Measurements from ENCODE around the gene SPOCK2. TPM values are rescaled to one million over a fixed set of nuclear protein-coding genes. Genes with fewer than 3 reads are reported as not detected.

The SPOCK2 gene
- polyA plus RNA-seq, 1 donor from 2014 or later = 5.6 TPM

GRCh38 chr10:72015841-72016240 lies 72.5 kb downstream of the SPOCK2 start:
- Histone ChIP-seq H3K27ac (ENCODE audit: low read length) (no peak overlapping the region), H3K9me2 (ENCODE audit: insufficient read depth, low read length) (no peaks in the 10 kb centered on the region), H3K4me3 (ENCODE audit: low read length) (no peak overlapping the region), H2AFZ (ENCODE audit: low read depth, low read length) (no peak overlapping the region), H3K4me2 (ENCODE audit: low read length) (no peak overlapping the region), H3K9me3 (ENCODE audit: low read length) (no peaks in the 10 kb centered on the region), H3K9ac (ENCODE audit: low read length) (no peak overlapping the region), H3K27me3 (ENCODE audit: insufficient read depth, low read depth, low read length) (no peaks in the 10 kb centered on the region), H3K79me2 (replicated peaks; ENCODE audit: insufficient read depth, low read length) (no peaks in the 10 kb centered on the region), H3F3A (ENCODE audit: insufficient read depth, low read length, poor library complexity, severe bottlenecking) (no peaks in the 10 kb centered on the region), H4K20me1 (ENCODE audit: insufficient read depth) (no peaks in the 10 kb centered on the region), H3K36me3 (ENCODE audit: insufficient read depth, low read length) (no peaks in the 10 kb centered on the region)
- TF ChIP-seq POLR2AphosphoS5 (IDR thresholded peaks at IDR 0.05) (no peak), MXI1 (conservative IDR thresholded peaks at IDR 0.05; ENCODE audit: poor library complexity, severe bottlenecking) (no peak), TAF1 (IDR thresholded peaks at IDR 0.05; ENCODE audit: low read depth) (no peak), SMC3 (conservative IDR thresholded peaks at IDR 0.05; ENCODE audit: poor library complexity) (no peak), EP300 (conservative IDR thresholded peaks at IDR 0.05; ENCODE audit: poor library complexity, severe bottlenecking) (no peak), RAD21 (conservative IDR thresholded peaks at IDR 0.05) (no peak), EZH2 (IDR thresholded peaks at IDR 0.05; ENCODE audit: borderline replicate concordance, insufficient read depth, low read length, poor library complexity, severe bottlenecking) (no peak), REST (IDR thresholded peaks at IDR 0.05; ENCODE audit: borderline replicate concordance) (no peak)
- TF ChIP-seq, protein P1, sequence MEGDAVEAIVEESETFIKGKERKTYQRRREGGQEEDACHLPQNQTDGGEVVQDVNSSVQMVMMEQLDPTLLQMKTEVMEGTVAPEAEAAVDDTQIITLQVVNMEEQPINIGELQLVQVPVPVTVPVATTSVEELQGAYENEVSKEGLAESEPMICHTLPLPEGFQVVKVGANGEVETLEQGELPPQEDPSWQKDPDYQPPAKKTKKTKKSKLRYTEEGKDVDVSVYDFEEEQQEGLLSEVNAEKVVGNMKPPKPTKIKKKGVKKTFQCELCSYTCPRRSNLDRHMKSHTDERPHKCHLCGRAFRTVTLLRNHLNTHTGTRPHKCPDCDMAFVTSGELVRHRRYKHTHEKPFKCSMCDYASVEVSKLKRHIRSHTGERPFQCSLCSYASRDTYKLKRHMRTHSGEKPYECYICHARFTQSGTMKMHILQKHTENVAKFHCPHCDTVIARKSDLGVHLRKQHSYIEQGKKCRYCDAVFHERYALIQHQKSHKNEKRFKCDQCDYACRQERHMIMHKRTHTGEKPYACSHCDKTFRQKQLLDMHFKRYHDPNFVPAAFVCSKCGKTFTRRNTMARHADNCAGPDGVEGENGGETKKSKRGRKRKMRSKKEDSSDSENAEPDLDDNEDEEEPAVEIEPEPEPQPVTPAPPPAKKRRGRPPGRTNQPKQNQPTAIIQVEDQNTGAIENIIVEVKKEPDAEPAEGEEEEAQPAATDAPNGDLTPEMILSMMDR (IDR thresholded peaks at IDR 0.05; ENCODE audit: poor library complexity, severe bottlenecking) = no peak

GRCh38 chr10:72014785-72015480 lies 73.4 kb downstream of the SPOCK2 start:
- no peaks in the 10 kb centered on the region for H4K20me1 ChIP-seq (ENCODE audit: insufficient read depth)
- no peak overlapping the region for H3K4me2 ChIP-seq (ENCODE audit: low read length)
- no peak overlapping the region for H3K9ac ChIP-seq (ENCODE audit: low read length)
- no peaks in the 10 kb centered on the region for H3K9me2 ChIP-seq (ENCODE audit: insufficient read depth, low read length)
- TF ChIP-seq SMC3 (conservative IDR thresholded peaks at IDR 0.05; ENCODE audit: poor library complexity) (no peak), EP300 (conservative IDR thresholded peaks at IDR 0.05; ENCODE audit: poor library complexity, severe bottlenecking) (no peak), POLR2AphosphoS5 (IDR thresholded peaks at IDR 0.05) (no peak), TAF1 (IDR thresholded peaks at IDR 0.05; ENCODE audit: low read depth) (no peak), MXI1 (conservative IDR thresholded peaks at IDR 0.05; ENCODE audit: poor library complexity, severe bottlenecking) (no peak), EZH2 (IDR thresholded peaks at IDR 0.05; ENCODE audit: borderline replicate concordance, insufficient read depth, low read length, poor library complexity, severe bottlenecking) (no peak), REST (IDR thresholded peaks at IDR 0.05; ENCODE audit: borderline replicate concordance) (no peak), RAD21 (conservative IDR thresholded peaks at IDR 0.05) (no peak)
- TF ChIP-seq, protein P1 (IDR thresholded peaks at IDR 0.05; ENCODE audit: poor library complexity, severe bottlenecking) = no peak
- no peaks in the 10 kb centered on the region for H3F3A ChIP-seq (ENCODE audit: insufficient read depth, low read length, poor library complexity, severe bottlenecking)
- H3K36me3 ChIP-seq (ENCODE audit: insufficient read depth, low read length) = no peaks in the 10 kb centered on the region
- no peak overlapping the region for H3K27ac ChIP-seq (ENCODE audit: low read length)
- H3K27me3 ChIP-seq (ENCODE audit: insufficient read depth, low read depth, low read length) = no peaks in the 10 kb centered on the region
- no peaks in the 10 kb centered on the region for H3K79me2 ChIP-seq (replicated peaks; ENCODE audit: insufficient read depth, low read length)
- H2AFZ ChIP-seq (ENCODE audit: low read depth, low read length) = no peak overlapping the region
- H3K9me3 ChIP-seq (ENCODE audit: low read length) = no peaks in the 10 kb centered on the region
- H3K4me3 ChIP-seq (ENCODE audit: low read length) = no peak overlapping the region
